GM18867 (cell line): ENCODE measurements around the gene GAL.
"Not testable (repeated sequence)": the region's sequence is repeated elsewhere in the genome, so short reads cannot be mapped to it uniquely, and the experiment has no call there.

Experiments
- ATAC-seq: cut with Tn5 transposase; IDR thresholded peaks from one replicate; pipeline ENCODE4 v1.9.1; 2021; ENCODE audit warnings: mild to moderate bottlenecking, moderate library complexity; ENCODE audit not compliant: unreplicated experiment

Gene GAL, protein sequence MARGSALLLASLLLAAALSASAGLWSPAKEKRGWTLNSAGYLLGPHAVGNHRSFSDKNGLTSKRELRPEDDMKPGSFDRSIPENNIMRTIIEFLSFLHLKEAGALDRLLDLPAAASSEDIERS

DNA sequence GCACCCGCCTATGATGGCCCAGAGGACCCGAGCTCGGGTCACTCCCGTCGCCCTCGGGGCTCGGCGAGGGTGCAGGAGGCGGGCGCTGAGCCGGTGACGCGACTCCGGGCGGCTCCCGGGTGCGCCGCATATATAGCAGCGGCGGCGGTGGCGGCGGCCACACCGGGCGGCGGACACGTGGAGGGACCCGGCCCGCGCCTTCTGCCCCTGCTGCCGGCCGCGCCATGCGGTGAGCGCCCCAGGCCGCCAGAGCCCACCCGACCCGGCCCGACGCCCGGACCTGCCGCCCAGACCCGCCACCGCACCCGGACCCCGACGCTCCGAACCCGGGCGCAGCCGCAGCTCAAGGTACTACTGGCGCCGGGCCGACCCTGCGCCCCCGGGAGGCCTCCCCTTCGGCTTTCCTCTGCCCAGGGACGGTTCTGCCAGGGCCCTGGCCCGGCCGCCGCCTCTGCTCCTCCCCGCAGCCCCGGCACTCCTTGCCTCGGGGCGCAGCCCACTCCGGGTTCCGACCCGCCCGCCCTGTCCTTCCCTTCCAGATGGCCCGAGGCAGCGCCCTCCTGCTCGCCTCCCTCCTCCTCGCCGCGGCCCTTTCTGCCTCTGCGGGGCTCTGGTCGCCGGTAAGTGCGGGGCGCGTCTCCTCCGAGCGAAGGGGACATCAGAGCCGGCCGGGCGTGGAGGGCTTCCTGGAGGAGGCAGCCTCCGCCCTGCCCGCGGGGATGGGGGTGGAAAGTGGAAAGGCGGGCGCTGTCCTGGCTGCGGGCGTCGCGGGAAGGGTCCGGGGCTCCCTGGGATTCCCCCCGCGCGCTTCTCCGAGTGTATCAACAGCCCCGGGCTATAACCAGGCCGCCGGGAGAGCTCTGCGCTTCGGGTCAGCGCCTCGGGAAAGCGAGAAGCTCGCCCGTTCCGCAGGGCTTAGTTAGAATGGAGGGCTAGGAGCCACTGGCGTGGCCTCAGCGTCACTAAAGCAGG is at the start of gene GAL:
TSS of gene GAL (plus strand) at position 160 of the 972 bp plus-strand sequence. CDS start at position 540, 380 bp downstream.
- ATAC-seq = no peak

DNA sequence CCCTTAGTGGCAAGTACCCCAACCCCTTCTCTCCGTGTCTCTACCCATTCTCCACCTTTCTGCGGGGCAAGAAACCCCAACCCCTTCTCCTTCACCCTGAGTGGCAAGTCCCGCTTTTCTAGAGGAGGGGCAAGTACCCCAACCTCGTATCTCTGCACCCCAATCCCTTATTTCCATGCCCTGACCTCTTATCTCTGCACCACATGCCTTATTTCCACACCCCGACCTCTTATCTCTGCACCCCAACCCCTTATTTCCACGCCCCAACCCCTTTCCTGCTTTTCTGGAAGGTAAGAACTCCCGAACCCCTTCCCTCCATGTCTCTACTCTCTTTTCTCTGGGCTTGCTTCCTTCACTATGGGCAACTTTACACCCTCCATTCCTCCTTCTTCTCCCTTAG is 49.7 kb upstream of the GAL start:
- ATAC-seq = not testable (repeated sequence)

DNA sequence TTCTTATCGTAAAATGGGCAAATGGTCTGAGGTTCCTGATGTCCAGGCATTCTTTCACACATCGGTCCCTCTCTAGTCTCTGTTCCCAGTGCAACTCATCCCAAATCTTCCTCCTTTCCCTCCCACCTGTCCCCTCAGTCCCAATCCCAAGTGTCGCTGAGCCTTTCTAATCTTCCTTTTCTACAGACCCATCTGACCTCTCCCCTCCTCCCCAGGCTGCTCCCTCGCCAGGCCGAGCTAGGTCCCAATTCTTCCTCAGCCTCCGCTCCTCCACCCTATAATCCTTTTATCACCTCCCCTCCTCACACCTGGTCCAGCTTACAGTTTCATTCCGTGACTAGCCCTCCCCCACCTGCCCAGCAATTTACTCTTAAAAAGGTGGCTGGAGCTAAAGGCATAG is 49.2 kb upstream of the GAL start:
- ATAC-seq = not testable (repeated sequence)

DNA sequence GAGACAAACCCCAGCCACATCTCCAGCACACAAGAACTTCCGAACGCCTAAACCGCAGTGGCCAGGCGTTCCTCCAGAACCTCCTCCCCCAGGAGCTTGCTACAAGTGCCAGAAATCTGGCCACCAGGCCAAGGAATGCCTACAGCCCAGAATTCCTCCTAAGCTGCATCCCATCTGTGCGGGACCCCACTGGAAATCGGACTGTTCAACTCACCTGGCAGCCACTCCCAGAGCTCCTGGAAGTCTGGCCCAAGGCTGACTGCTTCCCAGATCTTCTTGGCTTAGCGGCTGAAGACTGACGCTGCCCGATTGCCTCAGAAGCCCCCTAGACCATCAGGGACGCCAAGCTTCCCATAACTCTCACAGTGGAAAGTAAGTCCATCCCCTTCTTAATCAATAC is 48.5 kb upstream of the GAL start:
- ATAC-seq = not testable (repeated sequence)

DNA sequence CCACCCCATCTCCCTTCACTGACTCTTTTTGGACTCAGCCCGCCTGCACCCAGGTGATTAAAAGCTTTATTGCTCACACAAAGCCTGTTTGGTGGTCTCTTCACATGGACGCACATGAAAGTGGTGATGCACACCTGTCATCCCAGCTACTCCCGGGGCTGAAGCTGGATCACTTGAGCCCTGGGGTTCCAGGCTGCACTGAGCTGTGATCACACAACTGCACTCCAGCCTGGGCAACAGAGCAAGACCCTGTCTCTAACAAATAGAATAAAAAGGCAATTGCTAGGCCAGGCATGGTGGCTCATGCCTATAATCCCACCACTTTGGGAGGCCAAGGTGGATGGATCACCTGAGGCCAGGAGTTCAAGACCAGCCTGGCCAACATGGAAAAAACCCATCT is 45.0 kb upstream of the GAL start:
- not testable (repeated sequence) for ATAC-seq

DNA sequence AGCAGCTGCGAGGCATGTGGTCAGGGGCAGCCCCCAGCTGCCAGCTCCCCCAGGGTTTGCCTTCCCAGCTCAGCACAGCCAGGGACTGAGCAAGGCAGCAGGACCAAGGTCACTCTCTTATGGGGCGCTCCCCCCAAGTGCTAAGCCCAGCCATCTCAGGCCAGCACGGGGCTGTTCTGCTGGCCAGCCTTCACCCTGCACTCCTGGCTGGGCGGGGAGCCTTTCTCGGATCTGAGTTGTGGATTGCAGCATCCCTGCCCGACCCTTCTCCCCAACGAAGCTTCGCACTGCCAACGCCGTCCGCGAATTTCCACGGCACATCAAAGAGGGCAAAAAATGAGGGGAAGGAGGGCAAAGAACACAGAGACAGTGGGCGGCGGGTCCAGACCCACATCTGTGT is 42.5 kb upstream of the GAL start:
- ATAC-seq = no peak

DNA sequence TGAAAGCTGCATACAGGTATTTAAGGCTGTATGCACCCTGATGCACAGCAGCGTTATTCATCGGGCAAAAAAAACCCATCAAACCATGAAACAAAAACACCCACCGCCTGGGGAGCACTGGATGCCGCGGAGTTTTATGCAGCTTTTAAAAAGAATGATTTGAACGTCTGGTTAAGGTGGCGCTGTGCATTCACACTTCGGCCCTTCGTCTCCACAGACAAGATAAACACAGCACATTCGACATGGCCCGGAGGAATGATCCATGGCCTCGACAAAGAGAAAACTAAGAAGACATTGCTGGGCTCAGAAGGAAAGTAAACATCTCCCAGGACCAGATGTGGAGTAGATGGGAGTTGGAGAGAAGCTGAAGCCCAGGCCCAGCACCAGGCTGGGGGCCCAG is 40.8 kb upstream of the GAL start:
- ATAC-seq = no peak

DNA sequence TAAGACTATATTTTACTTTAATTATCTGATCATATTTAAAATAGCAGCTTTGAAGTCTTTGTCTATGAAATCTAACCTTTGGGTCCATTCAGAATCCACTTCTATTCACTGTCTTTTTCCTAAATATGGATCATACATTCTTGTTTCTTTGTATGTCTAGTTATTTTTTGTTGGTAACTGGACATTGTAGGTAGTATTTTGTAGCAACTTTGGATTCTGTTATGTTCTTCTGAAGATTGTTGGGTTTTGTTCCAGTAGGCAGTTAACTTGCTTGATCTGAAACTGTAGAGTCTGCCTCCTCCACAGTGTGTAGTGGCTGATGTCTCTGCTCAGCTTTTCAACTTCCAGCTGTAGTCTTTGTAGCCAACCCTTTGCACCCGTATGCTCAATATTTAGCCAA is 37.5 kb upstream of the GAL start:
- ATAC-seq = no peak

DNA sequence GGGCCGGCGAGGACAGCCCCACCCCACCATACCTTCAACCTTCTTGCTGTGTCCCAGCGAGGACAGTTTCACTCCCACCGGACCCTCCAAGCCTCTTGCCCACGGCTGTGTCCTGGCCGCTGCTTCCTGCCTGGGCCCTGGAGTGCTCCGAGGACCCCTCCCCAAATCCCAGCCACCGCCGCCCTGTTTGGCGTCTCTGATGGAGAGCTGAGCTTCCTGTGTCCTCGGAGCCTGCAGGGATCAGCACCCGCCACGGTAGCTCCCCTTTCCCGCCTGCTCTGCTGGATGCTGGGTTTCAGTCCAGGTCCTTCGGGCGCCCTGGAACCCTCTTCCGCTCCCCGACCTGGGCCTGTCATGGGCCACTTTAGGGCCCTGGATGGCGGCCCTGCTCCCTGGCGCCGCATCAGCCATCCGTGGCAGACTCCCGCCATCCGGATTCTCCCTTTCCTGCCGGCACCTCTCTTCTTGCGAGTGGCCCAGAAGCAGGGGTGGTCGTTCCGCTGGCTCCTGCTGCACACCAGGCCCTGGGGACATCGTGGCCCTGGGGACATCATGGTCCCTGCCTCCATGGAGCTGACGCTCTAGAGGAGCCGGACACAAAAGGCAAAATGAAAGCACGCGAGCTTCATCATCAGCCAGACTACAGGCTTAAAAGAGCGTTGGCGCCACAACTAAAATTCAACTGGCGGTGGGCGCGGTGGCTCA is 34.3 kb upstream of the GAL start:
- no peak for ATAC-seq

DNA sequence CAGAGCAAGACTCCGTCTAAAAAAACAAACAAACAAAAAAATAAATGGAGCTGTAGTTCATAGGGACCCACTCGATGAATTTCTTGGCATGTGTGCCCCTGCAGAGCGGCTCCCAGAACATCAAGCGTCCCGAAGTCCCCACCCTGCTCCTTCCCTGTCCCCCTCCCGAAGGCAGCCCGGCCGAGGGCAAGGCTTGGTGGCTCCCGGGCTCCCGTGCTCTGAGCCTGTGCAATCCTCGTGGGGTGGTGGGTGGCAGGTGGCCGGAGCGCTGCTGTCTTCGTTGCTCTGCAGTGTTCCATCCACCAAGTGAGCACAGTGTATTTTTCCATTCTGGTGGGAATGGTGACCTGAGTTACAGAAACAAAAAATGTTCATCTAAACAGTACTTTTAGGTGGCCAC is 33.5 kb upstream of the GAL start:
- no peak for ATAC-seq

DNA sequence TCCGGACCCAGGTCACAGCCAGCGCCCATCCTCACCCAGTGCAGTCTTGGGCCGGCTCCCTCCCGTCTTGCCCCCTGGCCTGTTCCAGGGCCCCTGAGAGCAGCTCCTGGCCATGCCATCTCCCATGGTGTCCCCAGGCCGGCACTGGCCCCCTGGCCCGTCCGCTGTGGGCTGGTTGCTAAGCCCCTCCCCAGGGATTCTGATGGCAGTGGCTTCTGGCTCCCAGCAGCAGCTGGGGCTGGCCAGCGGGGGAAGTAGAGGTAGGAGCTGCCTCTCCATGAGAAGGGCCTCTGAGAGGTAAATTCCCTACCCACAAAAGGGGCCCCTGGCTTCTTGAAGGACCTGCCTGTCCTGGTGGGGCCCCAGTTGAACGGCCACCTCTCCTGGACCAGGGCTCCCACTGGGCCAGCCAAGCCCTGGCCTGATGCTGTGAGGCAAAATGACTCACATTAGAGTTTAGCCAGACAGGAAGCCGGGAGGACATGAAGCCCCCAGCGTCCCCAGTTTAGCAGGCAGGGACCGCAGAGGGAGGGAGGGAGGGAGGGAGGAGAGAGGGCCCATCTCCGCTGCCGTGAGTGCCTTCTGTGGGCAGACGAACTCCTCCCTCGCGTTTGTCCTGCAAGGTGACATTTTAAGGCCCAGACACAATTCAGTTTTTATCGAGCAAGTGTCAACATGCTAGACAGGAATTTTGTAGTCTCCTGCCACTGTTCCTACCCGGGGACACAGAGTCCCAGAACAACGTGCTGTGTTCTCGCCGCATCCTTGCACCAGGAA is 32.9 kb upstream of the GAL start:
- no peak for ATAC-seq

DNA sequence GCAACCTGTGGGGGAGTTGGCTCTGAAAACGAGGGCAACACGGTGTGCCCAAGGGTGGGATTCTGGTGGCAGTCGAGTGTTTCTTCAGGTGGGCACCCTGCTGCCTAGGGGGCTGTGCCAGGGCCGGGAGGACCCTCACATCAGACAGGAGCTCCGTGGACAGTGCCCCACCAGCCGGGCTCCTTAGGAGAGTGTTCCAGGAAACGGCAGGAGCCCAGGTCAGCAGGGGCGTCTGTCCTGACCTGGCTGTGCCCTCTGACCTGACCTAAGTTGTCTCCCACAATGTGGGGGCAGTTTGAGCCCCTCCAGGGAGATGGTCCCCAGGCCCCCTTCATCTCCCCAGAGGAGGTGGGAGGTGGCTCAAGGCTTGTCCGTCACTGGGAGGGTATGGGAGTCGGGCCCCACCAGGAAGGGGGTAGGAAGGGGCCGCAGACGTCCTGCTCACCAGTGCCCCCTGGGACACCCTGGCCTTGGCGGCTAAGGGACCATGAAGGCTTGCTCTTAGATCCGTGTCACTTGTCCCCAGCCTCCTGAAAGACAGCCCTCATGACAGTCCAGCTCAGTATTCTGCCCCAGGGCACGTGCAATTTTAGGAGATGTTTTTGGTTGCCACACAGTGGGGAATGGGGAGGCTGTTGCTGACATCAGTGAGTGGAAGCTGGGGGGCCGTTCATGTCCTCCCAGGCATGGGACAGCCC is 32.2 kb upstream of the GAL start:
- ATAC-seq = no peak

DNA sequence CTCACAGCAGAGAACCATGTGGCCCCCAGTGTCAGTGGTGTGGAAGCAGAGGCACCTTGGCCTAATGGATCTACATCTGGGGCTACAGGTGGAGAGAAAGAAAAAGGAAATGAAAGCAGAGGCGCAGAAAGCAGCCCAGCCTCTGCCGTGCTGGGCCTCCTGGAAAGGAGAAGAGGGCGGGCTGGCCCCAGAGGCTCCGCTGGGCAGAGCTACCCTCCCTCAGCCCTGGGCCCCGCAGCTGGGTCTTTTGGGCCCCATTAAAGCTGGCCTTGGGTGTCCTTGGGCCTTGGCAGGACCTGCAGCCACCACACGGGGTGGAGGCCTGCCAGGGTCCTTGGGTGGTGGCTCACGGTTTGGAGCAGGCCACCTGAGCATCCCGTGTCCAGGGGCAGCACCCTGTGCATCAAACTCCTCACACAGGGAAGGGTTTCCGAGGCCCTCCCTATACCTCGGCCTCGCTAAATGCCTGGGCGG is 31.6 kb upstream of the GAL start:
- ATAC-seq = no peak

DNA sequence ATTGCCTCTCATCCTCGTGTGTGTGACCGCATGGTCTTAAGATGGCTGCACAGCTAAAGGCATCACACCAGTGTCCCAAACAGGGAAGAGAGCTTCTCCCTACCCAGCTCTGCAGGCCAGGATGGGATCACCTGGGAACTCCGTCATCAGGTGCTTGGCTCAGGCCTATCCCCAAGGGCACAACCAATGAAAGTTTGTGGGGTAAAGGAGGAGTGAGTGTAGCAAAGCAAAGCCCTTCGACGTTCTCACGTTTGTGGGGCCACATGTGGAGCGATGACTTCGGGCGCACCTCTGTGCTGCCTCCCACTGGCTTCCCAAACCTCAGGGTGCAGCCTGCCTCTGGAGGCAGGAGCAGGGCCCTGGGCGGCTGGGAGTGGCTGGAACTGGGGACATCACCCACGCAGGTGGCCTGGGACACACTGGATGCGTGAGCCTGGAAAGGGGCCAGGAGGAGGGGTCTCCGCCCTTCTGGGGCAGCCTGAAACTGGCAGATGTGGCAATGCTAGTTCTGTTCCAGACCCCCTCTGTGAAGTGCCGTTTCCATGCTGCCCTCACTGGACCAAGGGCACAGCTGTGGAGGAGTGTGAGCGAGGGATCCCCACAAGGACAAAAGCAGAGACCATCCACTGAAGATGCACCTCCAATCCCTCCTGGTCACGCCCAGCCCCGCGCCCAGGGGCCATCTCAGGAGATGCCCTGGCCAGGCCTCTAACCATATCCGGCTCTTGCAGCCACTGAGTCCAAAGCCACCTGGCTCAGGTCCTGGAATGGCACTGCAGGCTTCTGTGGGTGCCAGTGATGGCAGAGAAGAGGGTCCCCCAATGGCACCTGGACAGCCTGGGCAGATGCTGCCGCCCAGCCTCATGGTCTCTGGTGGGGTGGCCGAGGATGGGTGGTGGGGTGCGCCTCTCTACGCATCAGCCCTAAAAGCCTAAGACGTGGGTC is 30.6 kb upstream of the GAL start:
- ATAC-seq = no peak

DNA sequence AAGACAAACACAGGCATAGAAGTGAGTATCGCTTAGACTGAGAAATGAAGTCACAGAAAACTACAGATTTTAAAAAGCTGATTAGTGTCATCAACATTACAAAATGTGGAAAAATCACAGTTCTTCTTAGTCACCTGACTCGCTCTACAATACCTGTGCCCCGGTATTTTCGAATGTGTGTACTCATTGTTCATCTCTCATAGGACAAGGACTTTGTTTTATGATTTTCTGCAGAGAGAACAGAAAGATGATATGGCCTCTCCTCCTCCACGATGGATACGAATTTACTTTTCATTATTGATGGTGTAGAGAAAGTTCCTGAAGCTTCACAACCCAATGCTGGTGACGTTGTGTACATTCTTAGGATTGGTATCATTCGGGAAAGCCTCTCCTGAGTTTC is 29.4 kb upstream of the GAL start:
- ATAC-seq = no peak

DNA sequence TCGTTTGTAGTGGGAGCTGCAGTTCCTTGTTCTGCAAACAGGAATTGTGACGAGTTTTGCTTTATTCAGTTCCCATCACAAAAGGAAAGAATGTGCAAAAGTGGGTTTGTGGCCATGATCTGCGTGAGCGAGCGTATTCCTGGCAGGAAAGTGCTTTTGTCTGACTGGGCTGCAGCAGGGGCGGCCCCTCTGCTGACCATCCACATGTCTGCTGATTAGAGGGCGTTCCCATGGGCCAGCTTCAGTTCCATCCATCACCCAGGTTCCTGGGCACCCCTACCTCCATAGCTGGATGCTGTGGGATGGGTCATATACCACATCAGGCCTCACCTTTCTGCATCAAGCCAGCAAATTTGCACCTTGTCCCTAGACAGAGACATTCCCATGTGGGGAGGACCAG is 28.9 kb upstream of the GAL start:
- ATAC-seq = no peak

DNA sequence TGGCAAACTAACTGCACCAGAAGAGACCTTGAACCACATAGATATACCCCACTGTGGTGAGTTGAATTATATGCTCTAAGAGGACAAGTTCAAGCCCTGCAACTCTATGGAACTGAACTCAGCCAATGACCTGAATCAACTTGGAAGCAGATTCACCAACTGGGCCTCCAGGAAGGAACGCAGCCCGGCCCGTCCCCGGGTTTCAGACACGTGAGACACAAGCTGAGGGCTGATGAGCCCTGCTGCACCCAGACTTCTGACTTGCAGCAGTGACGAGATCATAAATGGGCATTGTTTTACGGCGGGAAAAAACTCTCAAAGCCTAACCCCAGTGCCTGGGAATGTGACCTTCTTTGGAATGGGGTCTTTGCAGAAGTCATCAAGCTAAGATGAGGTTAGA is 28.5 kb upstream of the GAL start:
- ATAC-seq = no peak

DNA sequence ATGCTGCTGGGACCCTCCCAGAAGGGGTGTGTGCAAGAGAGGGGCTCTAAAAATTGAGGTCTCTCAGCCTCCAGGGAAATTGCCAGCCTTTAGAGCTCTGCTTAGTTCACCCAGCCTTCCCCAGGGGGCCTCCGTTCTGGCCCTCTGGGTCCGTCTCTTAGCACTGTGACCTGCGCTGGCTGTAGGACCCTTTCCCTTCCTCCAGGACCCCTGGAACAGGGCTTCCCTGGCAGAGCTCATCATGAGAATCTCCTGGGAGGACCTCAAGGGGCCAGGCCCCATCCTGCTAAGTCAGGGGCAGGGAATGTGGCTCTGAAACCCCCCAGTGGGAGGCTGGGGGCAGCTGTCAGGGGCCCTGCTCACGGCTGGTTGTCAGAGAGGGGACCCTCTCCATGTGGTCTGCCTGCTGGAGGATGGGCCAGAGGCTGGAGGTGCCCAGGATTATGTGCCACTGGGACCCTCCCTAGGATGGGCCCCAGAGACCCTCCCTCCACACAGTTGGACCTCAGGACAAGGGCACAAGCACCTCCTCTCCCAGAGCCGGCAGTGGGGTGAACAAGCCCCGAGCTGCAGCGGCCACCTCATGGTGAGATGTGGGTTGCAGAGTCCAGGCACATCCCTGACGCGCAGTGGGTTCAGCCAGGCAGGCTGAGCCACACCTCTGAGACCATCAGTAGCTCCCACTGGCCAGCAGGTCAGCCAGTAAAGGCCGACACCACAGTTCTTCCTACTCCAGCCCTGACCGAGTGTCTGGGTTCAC is 27.1 kb upstream of the GAL start:
- no peak for ATAC-seq

DNA sequence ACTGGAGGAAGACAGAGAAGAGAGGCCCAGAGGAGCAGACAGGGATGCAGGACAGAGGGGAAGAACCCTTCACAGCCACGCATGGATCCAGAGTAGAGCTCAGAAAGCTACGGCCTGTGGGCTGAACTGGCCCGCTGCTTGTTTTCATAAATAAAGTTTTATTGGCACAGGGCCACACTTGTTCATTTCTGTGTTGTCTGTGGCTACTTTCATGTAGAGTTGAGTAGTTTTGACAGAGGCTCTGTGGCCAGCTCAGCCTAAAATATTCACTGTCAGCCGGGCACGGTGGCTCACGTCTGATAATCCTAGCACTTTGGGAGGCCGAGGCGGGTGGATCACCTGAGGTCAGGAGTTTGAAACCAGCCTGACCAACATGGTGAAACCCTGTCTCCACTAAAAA is 26.2 kb upstream of the GAL start:
- ATAC-seq = no peak
